Measurements from ENCODE around the gene C9. TPM values are rescaled to one million over a fixed set of nuclear protein-coding genes. Genes with fewer than 3 reads are reported as not detected.

C9 gene
- total RNA-seq, 3 donors from 2014 or later, result 1.8 TPM; not detected in 2

DNA sequence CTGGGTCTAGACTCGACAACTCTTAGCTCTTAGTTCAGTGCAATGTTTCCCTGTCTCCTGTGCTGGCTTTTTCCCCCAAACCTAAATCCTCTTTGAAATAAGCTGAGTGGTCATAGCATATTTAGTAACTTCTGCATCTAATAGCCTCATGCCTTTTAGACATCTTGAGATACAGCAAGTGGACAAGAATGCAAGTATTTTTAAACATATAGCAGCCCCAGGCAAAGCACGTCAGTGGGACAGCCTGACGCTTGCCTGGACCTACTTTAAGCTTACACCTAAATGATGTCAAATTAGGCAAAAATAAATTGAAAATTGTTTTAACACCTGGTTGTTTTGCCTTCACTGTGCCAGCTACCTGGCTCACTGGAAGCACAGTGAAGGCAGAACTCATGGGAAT, 8.0 kb downstream of the C9 start:
- H3K9me3 ChIP-seq, result peaks cover under 1% of the 10 kb centered on the region in 2 donors
- H3K4me1 ChIP-seq, result no peaks in the 10 kb centered on the region
- no peak overlapping the region for H3K27ac ChIP-seq
- intact Hi-C loops (cut with DNase I; ENCODE audit: low total_unique reads), result no loop called here
- no peak overlapping the region for H3K4me3 ChIP-seq
- H3K27me3 ChIP-seq, result no peaks in the 10 kb centered on the region
- H3K36me3 ChIP-seq, result no peaks in the 10 kb centered on the region
- DNase-seq (ENCODE audit: low spot score in 2 of 2), result no peak
- TF ChIP-seq POLR2AphosphoS5 (IDR thresholded peaks at IDR 0.05) (no peak), POLR2A (IDR thresholded peaks at IDR 0.05) (no peak)
- TF ChIP-seq, protein P1, sequence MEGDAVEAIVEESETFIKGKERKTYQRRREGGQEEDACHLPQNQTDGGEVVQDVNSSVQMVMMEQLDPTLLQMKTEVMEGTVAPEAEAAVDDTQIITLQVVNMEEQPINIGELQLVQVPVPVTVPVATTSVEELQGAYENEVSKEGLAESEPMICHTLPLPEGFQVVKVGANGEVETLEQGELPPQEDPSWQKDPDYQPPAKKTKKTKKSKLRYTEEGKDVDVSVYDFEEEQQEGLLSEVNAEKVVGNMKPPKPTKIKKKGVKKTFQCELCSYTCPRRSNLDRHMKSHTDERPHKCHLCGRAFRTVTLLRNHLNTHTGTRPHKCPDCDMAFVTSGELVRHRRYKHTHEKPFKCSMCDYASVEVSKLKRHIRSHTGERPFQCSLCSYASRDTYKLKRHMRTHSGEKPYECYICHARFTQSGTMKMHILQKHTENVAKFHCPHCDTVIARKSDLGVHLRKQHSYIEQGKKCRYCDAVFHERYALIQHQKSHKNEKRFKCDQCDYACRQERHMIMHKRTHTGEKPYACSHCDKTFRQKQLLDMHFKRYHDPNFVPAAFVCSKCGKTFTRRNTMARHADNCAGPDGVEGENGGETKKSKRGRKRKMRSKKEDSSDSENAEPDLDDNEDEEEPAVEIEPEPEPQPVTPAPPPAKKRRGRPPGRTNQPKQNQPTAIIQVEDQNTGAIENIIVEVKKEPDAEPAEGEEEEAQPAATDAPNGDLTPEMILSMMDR (IDR thresholded peaks at IDR 0.05), result no peak

DNA sequence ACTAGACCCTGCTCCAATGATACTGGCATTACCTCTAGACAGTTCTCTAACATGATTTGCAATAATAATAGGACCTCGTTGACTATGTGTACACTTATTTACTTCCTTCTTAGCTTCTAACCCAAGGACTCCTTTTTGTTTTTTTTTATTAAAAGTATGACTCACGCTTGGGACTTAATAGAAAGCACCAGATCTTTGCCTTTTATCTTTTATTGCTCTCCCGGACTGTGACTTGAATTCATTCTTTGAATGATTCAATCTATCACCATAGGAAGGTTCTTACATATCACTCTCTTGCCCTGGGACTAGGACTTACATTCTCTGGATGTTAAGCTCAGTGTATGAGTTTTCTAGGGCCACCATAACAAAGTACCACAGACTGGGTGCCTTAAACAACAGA, 9.0 kb downstream of the C9 start:
- intact Hi-C loops (cut with DNase I; ENCODE audit: low total_unique reads), result no loop called here
- Histone ChIP-seq H3K36me3 (no peaks in the 10 kb centered on the region), H3K9me3 (peaks cover 8 to 10% of the 10 kb centered on the region in 2 donors), H3K4me3 (no peak overlapping the region), H3K4me1 (no peaks in the 10 kb centered on the region), H3K27ac (no peak overlapping the region), H3K27me3 (no peaks in the 10 kb centered on the region)
- DNase-seq (ENCODE audit: low spot score in 2 of 2), result no peak
- TF ChIP-seq, protein P1 (IDR thresholded peaks at IDR 0.05), result no peak
- TF ChIP-seq POLR2A (IDR thresholded peaks at IDR 0.05), result no peak
- no peak for TF ChIP-seq POLR2AphosphoS5 (IDR thresholded peaks at IDR 0.05)

DNA sequence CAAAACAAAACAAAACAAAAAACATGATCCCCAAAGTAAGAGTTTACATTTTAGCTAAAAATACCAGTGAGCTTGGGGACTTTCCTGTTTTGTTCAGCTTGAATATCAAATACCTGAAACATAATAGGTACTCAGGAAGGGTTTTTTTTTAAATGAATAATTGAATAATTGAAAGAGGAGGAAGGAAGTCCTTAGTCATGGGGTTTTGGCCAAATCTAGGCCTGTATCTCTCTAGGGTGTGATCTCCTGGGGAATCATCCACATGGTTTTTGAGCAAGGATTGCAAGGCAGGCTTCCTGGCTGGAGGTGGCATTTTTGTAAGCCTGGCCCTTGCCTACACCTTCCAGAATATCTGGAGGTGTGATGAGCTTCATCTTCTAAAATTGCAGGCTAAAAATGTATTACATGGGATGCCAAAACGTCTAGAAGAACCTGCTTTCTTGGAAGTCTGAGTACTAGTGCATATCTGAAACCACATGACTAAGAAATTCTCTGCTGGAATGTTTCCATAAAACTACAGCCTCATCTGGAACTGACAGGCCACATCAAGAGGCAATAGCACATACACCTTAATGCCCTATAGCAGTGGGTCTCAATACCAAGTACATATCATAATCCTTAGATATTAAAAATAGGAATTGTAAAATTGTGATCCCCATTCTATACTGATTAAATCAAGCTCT, 10.4 kb downstream of the C9 start:
- no peaks in the 10 kb centered on the region for H3K36me3 ChIP-seq
- peaks cover 8 to 12% of the 10 kb centered on the region in 2 donors for H3K9me3 ChIP-seq
- TF ChIP-seq POLR2A (IDR thresholded peaks at IDR 0.05) (no peak), POLR2AphosphoS5 (IDR thresholded peaks at IDR 0.05) (no peak)
- TF ChIP-seq, protein P1 (IDR thresholded peaks at IDR 0.05), result no peak
- H3K27me3 ChIP-seq, result no peaks in the 10 kb centered on the region
- H3K27ac ChIP-seq, result no peak overlapping the region
- H3K4me3 ChIP-seq, result no peak overlapping the region
- DNase-seq (ENCODE audit: low spot score in 2 of 2), result no peak
- H3K4me1 ChIP-seq, result no peaks in the 10 kb centered on the region
- intact Hi-C loops (cut with DNase I; ENCODE audit: low total_unique reads), result no loop called here

DNA sequence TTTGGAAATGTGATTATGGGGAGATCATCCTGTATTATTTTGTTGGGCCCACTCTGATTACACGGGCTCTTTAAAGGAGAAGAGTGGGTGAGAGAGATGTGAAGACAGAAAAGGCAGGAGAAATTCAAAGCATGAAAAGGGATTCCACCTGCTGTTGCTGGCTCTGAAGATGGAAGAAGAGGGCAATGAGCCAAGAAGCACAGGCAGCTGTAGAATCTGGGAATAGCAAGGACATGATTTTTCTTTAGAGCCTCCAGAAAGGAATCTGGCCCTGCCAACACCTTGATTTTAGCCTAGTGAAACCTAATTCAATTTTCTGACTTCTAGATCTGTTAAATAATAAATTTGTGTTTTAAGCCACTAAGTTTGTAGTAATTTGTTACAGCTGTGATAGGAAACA, 11.3 kb downstream of the C9 start:
- H3K4me3 ChIP-seq, result no peak overlapping the region
- H3K27me3 ChIP-seq, result no peaks in the 10 kb centered on the region
- intact Hi-C loops (cut with DNase I; ENCODE audit: low total_unique reads), result no loop called here

DNA sequence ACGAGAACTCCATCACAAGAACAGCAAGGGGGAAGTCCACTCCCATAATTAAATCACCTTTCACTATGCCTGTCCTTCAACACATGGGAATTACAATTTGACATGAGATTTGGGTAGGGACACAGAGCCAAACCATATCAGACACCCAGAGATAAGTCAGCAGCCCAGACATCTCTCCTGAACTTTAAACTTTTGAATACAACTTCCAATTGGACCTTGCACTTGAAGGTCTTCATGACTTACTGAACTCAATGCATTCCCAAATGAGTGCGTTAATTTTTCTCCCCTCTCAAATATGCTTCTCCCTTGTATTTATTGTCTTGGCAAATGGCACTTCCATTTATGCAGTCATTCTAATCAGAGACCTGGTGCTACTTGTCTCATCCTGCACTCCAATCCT, 12.1 kb downstream of the C9 start:
- H3K27me3 ChIP-seq, result no peaks in the 10 kb centered on the region
- intact Hi-C loops (cut with DNase I; ENCODE audit: low total_unique reads), result no loop called here

More for the DNA sequence above, 11.3 kb downstream of the C9 start:
- TF ChIP-seq POLR2A (IDR thresholded peaks at IDR 0.05) (no peak), POLR2AphosphoS5 (IDR thresholded peaks at IDR 0.05) (no peak)
- TF ChIP-seq, protein P1 (IDR thresholded peaks at IDR 0.05), result no peak
- Histone ChIP-seq H3K36me3 (no peaks in the 10 kb centered on the region), H3K9me3 (peaks cover 8 to 12% of the 10 kb centered on the region in 2 donors), H3K4me1 (no peaks in the 10 kb centered on the region), H3K27ac (no peak overlapping the region)
- no peak for DNase-seq (ENCODE audit: low spot score in 2 of 2)

More for the DNA sequence above, 12.1 kb downstream of the C9 start:
- Histone ChIP-seq H3K4me1 (no peaks in the 10 kb centered on the region), H3K36me3 (no peaks in the 10 kb centered on the region), H3K9me3 (peaks cover 8 to 12% of the 10 kb centered on the region in 2 donors), H3K27ac (no peak overlapping the region), H3K4me3 (no peak overlapping the region)
- TF ChIP-seq, protein P1 (IDR thresholded peaks at IDR 0.05), result no peak
- TF ChIP-seq POLR2AphosphoS5 (IDR thresholded peaks at IDR 0.05), result no peak
- TF ChIP-seq POLR2A (IDR thresholded peaks at IDR 0.05), result no peak
- DNase-seq (ENCODE audit: low spot score in 2 of 2), result no peak
